Ovary (tissue), 3 donors: ENCODE measurements around the gene HIGD2A.
"Not testable (repeated sequence)": the region's sequence is repeated elsewhere in the genome, so short reads cannot be mapped to it uniquely, and the experiment has no call there.

Source experiments
- POLR2A ChIP-seq: fragments of 450-650 bp; IDR thresholded peaks from one replicate; pipeline ENCODE4 v1.6.1; 2017; ENCODE audit warnings: antibody characterized with exemption, mild to moderate bottlenecking, moderate library complexity
- TF ChIP-seq, protein P1 (sequence below), 3 donors: fragments of 450-650 bp in 2 of 3; fragments of 200-600 bp in 1 of 3; IDR thresholded peaks; one replicate each; pipeline versions ENCODE4 v1.5.1 to v1.8.0; 2016 to 2022; ENCODE audit warnings: antibody characterized with exemption in 3 of 3, mild to moderate bottlenecking in 1 of 3
- donor health status: DM: no; HTN: no; CAD: no.

DNA sequence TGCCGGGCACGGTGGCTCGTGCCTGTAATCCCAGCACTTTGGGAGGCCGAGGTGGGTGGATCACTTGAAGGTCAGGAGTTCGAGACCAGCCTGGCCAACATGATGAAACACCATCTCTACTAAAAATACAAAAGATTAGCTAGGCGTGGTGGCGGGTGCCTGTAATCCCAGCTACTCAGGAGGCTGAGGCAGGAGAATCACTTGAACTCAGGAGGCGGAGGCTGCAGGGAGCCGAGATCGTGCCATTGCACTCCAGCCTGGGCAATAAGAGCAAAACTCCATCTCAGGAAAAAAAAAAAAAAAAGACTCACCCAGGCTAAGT is 19.7 kb downstream of the HIGD2A start:
- TF ChIP-seq, protein P1, sequence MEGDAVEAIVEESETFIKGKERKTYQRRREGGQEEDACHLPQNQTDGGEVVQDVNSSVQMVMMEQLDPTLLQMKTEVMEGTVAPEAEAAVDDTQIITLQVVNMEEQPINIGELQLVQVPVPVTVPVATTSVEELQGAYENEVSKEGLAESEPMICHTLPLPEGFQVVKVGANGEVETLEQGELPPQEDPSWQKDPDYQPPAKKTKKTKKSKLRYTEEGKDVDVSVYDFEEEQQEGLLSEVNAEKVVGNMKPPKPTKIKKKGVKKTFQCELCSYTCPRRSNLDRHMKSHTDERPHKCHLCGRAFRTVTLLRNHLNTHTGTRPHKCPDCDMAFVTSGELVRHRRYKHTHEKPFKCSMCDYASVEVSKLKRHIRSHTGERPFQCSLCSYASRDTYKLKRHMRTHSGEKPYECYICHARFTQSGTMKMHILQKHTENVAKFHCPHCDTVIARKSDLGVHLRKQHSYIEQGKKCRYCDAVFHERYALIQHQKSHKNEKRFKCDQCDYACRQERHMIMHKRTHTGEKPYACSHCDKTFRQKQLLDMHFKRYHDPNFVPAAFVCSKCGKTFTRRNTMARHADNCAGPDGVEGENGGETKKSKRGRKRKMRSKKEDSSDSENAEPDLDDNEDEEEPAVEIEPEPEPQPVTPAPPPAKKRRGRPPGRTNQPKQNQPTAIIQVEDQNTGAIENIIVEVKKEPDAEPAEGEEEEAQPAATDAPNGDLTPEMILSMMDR (IDR thresholded peaks at IDR 0.05) = not testable (repeated sequence)
- not testable (repeated sequence) for TF ChIP-seq POLR2A
